Neural cell (in vitro differentiated cells): Measurements from ENCODE around the gene AGTPBP1.

Experiments used
- EP300 ChIP-seq: fragments of 450-650 bp; conservative IDR thresholded peaks from 2 replicates; pipeline ENCODE4 v1.6.1; 2014; ENCODE audit warnings: antibody characterized with exemption, mild to moderate bottlenecking, moderate library complexity; ENCODE audit not compliant: poor library complexity, severe bottlenecking
- EZH2 ChIP-seq: fragments of 200-600, 300-800 bp; shearing (Covaris generic), sonication (generic); IDR thresholded peaks from 2 replicates; pipeline ENCODE4 v1.6.1; 2014; ENCODE audit warnings: antibody characterized with exemption, low read length, borderline replicate concordance, mild to moderate bottlenecking; ENCODE audit not compliant: insufficient read depth, poor library complexity, severe bottlenecking

DNA sequence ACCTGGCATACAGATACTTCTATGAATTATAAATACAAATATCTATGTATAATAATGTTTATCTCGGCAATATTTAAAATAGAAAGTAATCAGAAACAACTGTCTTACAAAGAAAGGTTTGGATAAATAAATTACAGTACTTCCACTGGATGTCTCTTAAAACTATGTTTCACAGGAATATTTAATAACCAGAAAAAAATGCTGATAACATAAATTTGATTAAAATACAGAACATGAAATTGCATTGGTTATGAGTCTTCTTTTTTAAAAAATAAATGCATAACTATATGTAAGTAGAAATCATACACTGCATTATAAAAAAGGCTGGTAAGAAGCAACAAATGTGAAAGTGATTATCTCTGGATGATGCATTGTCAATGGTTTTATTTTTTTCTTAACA is 126.0 kb downstream of the AGTPBP1 start:
- TF ChIP-seq EP300, result no peak
- TF ChIP-seq EZH2, result no peak
